Effector CD4-positive, alpha-beta T cell (primary cell): Measurements from ENCODE around the gene EEFSEC.

Source experiments
- DNase-seq: peaks from one replicate; pipeline ENCODE4 v3.0.0-alpha.2; 2020

EEFSEC gene

DNA sequence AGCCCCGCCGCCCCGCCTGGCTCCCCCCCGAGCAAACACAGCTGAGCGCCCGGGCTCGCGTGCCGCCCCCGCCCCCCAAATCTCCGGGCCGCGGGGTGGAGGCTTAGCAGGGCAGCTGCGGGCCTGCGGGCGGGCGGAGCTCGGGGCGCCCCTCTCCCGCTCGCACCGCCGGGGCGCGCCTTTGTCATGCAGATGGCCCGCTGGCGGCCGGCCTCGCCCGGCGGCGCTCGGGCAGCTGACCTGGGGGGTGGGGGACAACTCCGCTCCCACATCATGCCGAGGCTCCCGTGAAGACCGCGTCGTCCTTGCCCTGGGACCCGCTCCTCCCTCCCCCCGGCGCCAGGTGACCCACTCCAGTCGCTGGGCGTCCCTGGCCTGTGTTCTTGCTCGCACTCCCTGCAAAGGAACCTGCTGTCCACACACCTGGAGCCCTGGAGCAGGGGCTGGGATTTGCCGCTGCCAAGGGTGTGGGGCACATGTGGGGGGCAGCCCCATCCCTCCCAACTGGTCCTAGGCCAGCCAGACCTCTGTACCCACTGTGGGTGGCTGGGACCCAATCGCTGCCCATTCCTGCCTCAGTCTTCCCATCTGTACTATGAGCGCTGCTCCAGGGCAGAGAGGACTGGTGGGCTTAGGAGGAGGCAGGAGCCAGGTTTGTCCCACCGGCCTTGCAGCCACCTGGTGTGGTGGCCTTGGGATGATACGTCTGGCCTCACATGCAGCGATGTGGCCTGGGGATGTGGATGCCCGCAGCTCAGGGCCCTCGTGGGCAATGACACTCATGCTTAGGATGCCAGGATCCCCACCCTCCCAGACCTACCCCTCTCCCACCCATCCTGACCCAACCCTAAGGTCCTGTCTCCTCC, 279.9 kb downstream of the EEFSEC start:
- DNase-seq = no peak

DNA sequence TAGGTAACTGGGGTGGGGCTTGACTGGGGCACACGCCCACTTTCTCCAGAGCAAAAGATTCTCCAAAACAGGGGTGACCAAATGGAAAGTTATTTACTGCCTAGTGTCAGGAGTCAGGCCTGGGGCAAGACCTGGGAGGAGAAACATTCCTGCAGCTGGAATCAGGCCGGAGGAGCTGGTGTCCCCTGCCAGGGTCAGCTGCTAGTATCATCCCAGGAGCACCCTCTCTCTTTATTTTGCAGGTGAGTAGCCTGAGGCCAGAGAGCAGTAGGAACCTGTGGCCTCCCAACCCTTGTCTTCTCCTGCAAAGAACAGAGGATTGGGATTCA, 280.5 kb downstream of the EEFSEC start:
- DNase-seq = no peak

DNA sequence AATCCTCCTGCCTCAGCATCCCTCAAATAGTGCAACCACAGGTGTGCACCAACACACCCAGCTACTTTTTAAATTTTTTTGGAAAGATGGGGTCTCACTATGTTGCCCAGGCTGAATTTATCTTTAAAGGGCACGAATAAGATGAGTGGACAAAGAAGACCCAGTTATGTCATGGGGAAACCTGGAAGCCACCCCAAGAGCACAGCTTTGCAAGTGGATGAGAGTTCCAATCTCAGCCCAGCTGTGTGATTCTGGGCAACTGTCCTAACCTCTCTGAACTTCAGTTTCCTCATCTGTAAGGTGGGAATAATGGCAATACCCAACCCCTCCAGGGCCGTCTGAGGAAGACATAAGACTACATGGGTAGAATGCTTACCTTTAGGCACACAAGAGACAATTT, 281.2 kb downstream of the EEFSEC start:
- no peak for DNase-seq

- no peak for DNase-seq
Observed at GRCh38 chr3:128435058-128435457, 281.8 kb downstream of the EEFSEC start.

GRCh38 chr3:128435561-128435960, 282.3 kb downstream of the EEFSEC start:
- DNase-seq = no peak

DNA sequence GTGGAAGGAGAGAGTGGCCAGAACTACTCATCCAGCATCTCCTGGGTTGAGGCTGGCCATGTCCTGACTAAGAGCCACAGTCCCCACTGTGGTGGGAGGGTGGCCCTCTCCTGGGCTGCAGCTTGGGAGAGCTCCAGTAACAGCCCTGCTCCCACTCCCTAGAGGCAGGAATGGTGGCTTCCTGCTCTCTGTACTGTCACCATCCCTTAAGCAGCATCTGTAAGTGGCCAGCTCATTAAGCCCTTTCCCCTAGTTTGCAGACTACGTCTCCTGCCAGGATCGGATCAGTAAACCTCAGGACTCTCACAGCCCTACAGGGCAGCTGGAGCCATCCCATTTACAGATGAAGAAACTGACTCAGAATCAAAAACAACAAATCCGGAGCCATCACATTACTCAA, 282.9 kb downstream of the EEFSEC start:
- DNase-seq = no peak

GRCh38 chr3:128438488-128439072, 285.3 kb downstream of the EEFSEC start:
- no peak for DNase-seq

DNA sequence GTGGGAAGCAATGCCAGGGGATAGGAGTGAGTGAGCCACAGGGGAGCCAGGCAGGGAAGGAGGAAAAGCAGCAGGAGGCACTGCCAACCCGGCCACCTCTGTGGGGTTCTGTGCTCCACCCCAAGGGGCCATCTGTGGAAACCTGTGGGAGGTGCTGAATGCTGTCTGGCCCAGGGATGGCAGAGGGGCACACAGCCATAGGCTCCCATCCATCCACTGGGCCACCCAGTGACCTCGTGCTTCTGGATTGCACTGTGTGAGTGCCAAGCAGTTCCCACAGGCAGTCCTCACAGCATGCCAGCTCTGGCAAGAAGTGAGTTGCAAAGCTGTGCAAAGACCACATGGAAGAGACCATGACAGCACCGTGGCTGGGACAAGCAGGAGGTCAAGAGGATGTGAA, 285.9 kb downstream of the EEFSEC start:
- no peak for DNase-seq

GRCh38 chr3:128442070-128442469, 288.8 kb downstream of the EEFSEC start:
- no peak for DNase-seq

GRCh38 chr3:128442949-128443348, 289.7 kb downstream of the EEFSEC start:
- DNase-seq = no peak

DNA sequence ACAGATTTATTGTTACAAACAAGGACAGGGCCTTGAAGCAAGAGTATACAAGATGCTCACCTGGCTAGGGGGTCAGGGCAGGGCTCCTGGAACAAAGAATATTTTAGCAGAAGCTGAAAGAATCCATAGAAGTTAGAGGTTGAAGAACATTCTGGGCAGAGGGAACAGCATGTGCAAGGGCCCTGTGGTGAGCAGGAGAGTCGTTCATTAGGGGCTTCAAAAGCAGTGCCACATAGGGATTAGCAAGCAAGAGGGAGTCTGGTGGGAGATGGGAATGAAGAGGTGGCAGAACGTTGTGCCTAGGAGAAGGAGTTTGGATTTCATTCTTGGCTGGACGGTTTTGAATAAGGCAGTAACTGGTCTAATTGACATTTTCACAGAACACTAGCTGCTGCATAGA, 290.5 kb downstream of the EEFSEC start:
- no peak for DNase-seq

GRCh38 chr3:128445357-128445756, 292.1 kb downstream of the EEFSEC start:
- no peak for DNase-seq

GRCh38 chr3:128446821-128447220, 293.5 kb downstream of the EEFSEC start:
- no peak for DNase-seq

DNA sequence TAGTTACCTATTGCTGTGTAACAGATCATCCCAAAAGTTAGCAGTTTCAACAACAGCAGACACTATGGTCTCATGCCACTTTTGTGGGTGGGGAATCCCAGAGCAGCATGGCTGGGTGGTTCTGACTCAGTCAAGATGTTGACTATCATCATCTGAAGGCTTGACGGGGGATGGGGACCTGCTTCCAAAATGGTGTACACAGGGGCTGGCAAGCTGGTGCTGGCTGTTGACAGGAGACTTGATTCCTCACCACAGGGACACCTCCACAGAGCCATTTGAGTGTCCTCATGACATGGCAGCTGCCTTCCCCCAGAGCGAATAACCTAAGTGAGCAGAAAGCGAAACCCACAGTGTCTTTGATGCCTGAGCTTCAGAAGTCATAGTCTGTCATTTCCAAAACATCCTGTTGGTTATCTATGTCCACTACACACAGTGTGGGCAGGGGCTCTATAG, 294.3 kb downstream of the EEFSEC start:
- no peak for DNase-seq

DNA sequence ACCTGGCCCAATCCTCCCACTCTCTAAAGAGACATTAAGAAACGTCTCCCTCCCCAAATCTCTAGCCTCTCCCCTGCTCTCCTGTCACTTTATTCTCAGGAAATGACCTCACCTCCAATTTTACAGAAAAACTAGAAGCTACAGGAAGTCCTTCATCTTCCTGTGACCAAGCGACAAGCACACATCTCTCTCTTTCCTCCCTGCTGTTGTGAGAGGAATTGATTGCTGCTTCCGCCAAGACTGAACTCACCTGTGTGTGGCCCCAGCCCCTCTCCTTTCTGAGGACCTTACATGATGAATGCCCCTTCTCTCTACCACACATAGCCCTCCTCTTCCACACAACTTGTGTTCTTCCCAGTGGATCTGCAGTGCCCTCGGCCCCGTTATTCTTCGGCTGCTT, 295.2 kb downstream of the EEFSEC start:
- DNase-seq = no peak

DNA sequence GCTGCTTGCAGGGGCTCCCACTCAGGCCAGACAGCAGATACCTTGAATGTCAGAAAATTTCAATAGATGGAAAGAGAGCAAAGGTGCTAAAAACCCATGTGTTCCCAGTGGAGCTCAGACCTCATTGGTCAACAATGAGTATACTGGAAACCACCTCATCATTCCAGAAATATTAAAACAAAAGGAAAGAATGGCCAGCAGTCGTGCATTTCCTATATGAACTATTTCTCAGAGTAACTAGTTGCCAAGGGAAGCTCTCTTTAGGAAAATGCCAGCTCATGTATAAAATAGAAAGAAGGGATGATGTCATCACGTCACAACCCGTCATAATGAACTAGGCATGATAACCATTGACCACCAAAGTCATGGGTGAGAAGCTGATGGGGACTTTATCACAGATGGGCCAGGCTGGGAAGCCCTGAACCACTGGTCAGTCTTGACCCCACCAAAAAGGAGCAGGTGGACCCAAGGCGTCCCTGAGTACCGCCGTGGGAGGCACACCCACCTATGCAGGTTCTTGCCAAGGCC, 295.9 kb downstream of the EEFSEC start:
- no peak for DNase-seq

- no peak for DNase-seq
Observed at GRCh38 chr3:128452120-128452519, 298.8 kb downstream of the EEFSEC start.

DNA sequence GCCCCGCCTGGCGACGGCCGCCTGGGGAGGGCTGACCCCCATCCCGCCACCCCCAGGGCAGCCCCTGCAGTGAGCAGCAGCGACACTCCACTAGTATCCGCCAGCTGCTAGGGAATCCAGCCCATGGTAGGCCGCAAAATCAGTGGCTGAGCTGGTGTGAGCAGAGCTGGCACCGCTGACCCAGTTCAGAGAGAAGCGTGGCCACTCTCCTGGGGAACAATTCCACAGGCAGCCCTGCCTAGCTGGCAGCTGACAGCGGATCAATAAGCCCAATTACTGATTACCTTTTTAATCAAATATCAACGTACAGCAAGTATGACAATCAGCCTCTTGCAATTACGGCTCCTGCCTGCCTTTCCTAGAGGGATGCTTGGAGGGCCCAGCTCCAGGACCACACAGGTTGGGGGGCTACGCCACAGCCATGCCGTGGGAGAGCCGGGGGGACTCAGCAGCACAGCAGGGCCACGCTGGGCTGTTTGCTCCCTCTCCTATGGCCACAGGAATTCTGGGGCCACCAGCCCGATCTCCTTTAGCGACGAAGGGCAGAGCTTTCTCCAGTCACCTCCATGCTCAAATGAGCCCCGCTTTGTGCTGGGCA, 299.5 kb downstream of the EEFSEC start:
- no peak for DNase-seq

- no peak for DNase-seq
Observed at GRCh38 chr3:128453501-128454309, 300.4 kb downstream of the EEFSEC start.

DNA sequence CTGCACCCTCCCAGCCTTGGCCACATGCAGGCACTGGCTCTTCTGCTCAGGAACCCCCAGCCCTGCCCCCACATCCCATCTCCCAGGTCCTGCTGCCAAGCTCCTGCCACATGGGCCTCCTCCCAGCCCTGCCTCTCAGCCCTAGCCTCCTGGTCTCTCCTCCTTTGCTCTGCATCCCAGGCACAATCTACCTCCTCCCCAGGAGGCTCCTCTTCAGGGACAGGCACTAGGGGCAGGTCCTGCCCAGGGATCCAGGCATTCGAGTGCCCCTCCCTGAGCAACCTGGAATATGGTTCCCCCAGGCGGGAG, 301.0 kb downstream of the EEFSEC start:
- DNase-seq = no peak

DNA sequence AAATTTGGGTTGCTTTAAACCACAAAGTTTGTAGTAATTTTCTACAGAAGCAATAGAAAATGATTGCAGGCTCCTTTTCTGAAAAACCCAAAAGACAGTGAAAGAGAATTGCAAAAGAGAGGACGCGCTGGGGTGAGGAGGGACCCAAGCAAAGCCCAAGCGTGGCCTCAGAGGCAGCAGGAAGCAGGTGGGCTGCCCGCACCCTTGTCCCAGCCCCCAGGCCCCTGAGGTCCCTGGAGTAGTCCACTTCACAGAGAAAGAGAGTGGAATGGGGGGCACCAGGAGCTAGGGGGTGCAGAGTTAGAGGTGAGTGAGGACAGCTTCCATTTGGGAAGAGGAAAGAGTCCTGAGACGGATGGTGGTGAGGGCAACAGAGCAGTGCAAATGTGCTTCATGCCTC, 301.8 kb downstream of the EEFSEC start:
- DNase-seq = no peak

- no peak for DNase-seq
Observed at GRCh38 chr3:128455786-128456748, 302.8 kb downstream of the EEFSEC start.
